ENCODE measurements around the gene RIPOR3. TPM values are rescaled to one million over a fixed set of nuclear protein-coding genes. Genes with fewer than 3 reads are reported as not detected.

The RIPOR3 gene
- total RNA-seq, 4 donors from 2014 or later: 6.1 to 25.7 (median 15.3) TPM

- 82% methylated on average over 6 of the region's 6 CpGs for WGBS
- Histone ChIP-seq H3K4me3 (no peak overlapping the region), H3K36me3 (peaks cover 0 to 6% (median 2%) of the 10 kb centered on the region in 4 donors), H3K27me3 (no peaks in the 10 kb centered on the region), H3K27ac (replicated peaks in 1 of 4) (no peak overlapping the region), H3K9me3 (no peaks in the 10 kb centered on the region), H3K4me1 (peaks cover 0 to 6% (median 0%) of the 10 kb centered on the region in 4 donors)
- TF ChIP-seq POLR2A (IDR thresholded peaks at IDR 0.05; ENCODE audit: low read depth): no peak
- TF ChIP-seq EP300 (IDR thresholded peaks at IDR 0.05): no peak
- no peak for TF ChIP-seq POLR2AphosphoS5 (IDR thresholded peaks at IDR 0.05)
- no peak for TF ChIP-seq CTCF (IDR thresholded peaks at IDR 0.05)
- DNase-seq (ENCODE audit: extremely low spot score): no peak
- intact Hi-C loops (cut with DNase I): no loop called here
Measured at GRCh38 chr20:50615407-50615806, 75.9 kb downstream of the RIPOR3 start.

- Histone ChIP-seq H3K27ac (replicated peaks in 1 of 4) (no peak overlapping the region), H3K4me1 (peaks cover 0 to 6% (median 0%) of the 10 kb centered on the region in 4 donors), H3K4me3 (no peak overlapping the region), H3K9me3 (no peaks in the 10 kb centered on the region), H3K36me3 (peaks cover 0 to 10% (median 6%) of the 10 kb centered on the region in 4 donors), H3K27me3 (no peaks in the 10 kb centered on the region)
- DNase-seq (ENCODE audit: extremely low spot score): no peak
- no peak for TF ChIP-seq POLR2A (IDR thresholded peaks at IDR 0.05; ENCODE audit: low read depth)
- TF ChIP-seq POLR2AphosphoS5 (IDR thresholded peaks at IDR 0.05): no peak
- no peak for TF ChIP-seq CTCF (IDR thresholded peaks at IDR 0.05)
- no peak for TF ChIP-seq EP300 (IDR thresholded peaks at IDR 0.05)
- 93% methylated on average over 15 of the region's 15 CpGs for WGBS
- intact Hi-C loops (cut with DNase I): no loop called here
Measured at GRCh38 chr20:50613438-50614169, 77.7 kb downstream of the RIPOR3 start.

GRCh38 chr20:50611128-50611810 is 80.1 kb downstream of the RIPOR3 start:
- intact Hi-C loops (cut with DNase I): no loop called here
- H3K27ac ChIP-seq (replicated peaks in 1 of 4): no peak overlapping the region
- H3K4me1 ChIP-seq: peaks cover 0 to 6% (median 0%) of the 10 kb centered on the region in 4 donors
- DNase-seq (ENCODE audit: extremely low spot score): no peak
- no peaks in the 10 kb centered on the region for H3K27me3 ChIP-seq
- no peak for TF ChIP-seq EP300 (IDR thresholded peaks at IDR 0.05)
- TF ChIP-seq POLR2AphosphoS5 (IDR thresholded peaks at IDR 0.05): no peak
- TF ChIP-seq CTCF (IDR thresholded peaks at IDR 0.05): no peak
- H3K4me3 ChIP-seq: no peak overlapping the region
- WGBS: 83% methylated on average over 13 of the region's 15 CpGs
- peaks cover 0 to 17% (median 12%) of the 10 kb centered on the region in 4 donors for H3K36me3 ChIP-seq
- no peaks in the 10 kb centered on the region for H3K9me3 ChIP-seq

GRCh38 chr20:50610212-50610718 is 81.1 kb downstream of the RIPOR3 start:
- WGBS: 80% methylated on average over 4 of the region's 4 CpGs

More at GRCh38 chr20:50610212-50610718, 81.1 kb downstream of the RIPOR3 start:
- Histone ChIP-seq H3K36me3 (peaks cover 0 to 17% (median 12%) of the 10 kb centered on the region in 4 donors), H3K27me3 (no peaks in the 10 kb centered on the region), H3K4me3 (no peak overlapping the region), H3K27ac (replicated peaks in 1 of 4) (no peak overlapping the region), H3K9me3 (no peaks in the 10 kb centered on the region), H3K4me1 (peaks cover 0 to 6% (median 0%) of the 10 kb centered on the region in 4 donors)
- TF ChIP-seq POLR2A (IDR thresholded peaks at IDR 0.05; ENCODE audit: low read depth) (no peak), EP300 (IDR thresholded peaks at IDR 0.05) (no peak), POLR2AphosphoS5 (IDR thresholded peaks at IDR 0.05) (no peak), CTCF (IDR thresholded peaks at IDR 0.05) (no peak)
- intact Hi-C loops (cut with DNase I): no loop called here
- DNase-seq (ENCODE audit: extremely low spot score): no peak
